GM12865 (cell line): ENCODE data around the gene LAMB3.
A peak's percentile ranks its signal among the peaks of the same experiment; 100 is the strongest.

Experiments used
- DNase-seq: peaks from one replicate; pipeline ENCODE4 v3.0.0; 2010; ENCODE audit warnings: low read depth
- H3K4me3 ChIP-seq: 2 replicates; pipeline ENCODE4 v1.5.1; 2011; ENCODE audit warnings: mild to moderate bottlenecking, low read depth, low read length, control low read depth
- TF ChIP-seq, protein P1 (sequence below): IDR thresholded peaks from 2 replicates; pipeline ENCODE4 v1.5.1; 2011; ENCODE audit warnings: low read length, control low read depth, low read depth, inconsistent platforms; ENCODE audit not compliant: insufficient read depth; ENCODE audit errors: missing control alignments

Gene LAMB3

DNA sequence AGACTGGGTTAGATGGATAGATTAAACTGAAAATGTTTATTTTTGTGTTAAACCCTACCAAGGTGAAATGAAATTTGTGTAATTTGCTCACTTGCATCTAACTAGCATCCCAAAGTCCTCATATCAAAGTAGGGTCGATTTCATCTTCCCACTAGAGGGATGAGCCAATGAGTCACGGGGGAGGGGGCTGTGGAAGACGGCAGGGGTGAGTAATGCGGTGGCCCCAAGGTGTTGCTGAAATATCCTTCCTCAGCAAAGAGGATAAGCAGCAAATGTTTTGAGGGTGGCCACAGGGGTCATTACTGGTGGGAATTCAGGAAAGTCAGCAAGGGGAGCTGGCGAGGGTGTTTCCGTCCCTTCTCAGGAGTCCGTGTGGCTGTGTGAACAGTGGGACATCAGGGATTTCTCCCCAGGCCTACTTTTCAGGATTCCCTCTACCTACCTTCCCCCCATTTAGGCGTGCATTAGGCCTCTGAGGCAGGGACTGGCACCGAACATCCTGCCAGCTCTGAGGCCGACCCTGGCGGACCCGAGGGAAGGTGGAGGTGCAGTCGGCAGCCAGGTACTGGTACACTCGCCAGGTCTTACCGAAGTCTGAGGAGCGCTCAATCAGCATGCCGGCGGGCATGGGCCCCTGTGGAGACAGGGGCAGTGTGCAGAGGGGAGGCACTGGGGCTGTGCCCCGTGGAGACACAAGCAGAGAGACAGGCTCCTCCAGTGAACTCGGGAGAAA, 18.1 kb downstream of the LAMB3 start:
- no peak overlapping the region for H3K4me3 ChIP-seq
- TF ChIP-seq, protein P1, sequence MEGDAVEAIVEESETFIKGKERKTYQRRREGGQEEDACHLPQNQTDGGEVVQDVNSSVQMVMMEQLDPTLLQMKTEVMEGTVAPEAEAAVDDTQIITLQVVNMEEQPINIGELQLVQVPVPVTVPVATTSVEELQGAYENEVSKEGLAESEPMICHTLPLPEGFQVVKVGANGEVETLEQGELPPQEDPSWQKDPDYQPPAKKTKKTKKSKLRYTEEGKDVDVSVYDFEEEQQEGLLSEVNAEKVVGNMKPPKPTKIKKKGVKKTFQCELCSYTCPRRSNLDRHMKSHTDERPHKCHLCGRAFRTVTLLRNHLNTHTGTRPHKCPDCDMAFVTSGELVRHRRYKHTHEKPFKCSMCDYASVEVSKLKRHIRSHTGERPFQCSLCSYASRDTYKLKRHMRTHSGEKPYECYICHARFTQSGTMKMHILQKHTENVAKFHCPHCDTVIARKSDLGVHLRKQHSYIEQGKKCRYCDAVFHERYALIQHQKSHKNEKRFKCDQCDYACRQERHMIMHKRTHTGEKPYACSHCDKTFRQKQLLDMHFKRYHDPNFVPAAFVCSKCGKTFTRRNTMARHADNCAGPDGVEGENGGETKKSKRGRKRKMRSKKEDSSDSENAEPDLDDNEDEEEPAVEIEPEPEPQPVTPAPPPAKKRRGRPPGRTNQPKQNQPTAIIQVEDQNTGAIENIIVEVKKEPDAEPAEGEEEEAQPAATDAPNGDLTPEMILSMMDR: no peak
- DNase-seq: no peak

DNA sequence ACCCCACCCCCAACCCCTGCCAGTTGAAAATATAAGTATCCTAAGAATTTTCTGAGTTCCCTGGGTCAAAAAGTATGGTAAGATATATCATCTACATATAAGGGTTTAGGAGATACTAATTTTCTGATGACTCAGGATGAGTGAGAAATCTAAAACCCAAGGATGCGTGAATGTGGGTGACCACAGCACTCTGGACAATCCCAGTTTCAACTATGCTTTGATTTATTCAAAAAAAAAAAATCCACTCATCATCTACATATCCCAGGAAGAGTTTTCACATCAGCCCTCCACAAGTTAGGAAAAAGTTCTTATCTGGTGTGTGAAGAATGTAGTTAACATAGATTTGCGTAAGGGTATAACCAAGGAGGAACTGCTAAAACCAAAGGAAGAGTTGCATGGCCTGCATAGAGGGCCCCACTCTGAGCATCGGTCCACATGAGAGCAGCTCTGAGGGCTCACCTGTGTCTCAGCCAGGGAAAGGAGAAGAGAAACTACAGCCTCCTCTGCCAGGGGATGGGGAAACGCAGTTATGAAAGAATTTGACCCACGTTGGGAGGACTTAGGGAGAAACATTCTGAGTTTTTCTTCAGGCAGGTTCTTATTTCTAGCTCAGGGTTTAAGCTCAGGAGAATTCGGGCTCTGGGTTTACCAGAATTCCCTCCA, 18.8 kb downstream of the LAMB3 start:
- H3K4me3 ChIP-seq: no peak overlapping the region
- TF ChIP-seq, protein P1: no peak
- no peak for DNase-seq

DNA sequence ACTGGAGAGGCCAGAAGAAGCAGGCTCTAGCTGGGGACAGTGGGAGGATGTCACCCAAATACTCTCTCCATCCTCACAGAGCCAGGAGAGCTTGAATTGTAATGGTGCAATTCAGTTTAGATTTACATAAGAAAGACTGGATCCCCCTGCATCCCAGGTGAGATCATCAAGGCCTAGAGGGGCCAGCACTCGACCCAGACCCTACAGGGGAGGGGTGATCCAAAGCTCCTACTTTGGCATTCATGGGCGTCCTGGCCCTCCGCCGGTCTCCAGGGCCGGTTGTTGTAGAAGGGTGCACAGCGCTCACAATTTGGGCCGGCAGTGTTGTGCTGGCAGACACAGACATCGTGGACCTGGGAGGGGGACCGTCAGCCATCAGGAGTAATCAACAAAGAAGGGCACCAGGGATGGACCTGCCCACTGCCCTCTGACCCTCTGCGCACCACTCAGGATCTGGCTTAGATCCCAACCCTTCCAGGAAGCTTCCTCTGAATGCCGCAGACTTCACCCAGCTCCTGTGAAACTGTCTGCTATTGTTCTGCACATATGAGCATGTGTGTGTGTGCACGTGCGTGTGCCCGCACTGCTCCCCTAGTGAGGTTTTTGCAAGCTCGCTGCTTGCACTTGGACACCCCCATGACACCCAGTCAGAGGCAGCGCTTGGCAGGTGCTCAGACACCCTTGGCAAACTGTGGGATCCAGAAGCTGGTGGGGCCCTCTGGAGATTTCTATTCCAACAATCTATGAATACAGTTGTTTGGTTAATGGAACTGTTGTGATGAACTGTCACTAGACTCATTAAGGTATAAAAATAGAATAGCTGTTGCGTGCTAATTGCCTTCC, 21.6 kb downstream of the LAMB3 start:
- TF ChIP-seq, protein P1: no peak
- H3K4me3 ChIP-seq: no peak overlapping the region
- DNase-seq: no peak

DNA sequence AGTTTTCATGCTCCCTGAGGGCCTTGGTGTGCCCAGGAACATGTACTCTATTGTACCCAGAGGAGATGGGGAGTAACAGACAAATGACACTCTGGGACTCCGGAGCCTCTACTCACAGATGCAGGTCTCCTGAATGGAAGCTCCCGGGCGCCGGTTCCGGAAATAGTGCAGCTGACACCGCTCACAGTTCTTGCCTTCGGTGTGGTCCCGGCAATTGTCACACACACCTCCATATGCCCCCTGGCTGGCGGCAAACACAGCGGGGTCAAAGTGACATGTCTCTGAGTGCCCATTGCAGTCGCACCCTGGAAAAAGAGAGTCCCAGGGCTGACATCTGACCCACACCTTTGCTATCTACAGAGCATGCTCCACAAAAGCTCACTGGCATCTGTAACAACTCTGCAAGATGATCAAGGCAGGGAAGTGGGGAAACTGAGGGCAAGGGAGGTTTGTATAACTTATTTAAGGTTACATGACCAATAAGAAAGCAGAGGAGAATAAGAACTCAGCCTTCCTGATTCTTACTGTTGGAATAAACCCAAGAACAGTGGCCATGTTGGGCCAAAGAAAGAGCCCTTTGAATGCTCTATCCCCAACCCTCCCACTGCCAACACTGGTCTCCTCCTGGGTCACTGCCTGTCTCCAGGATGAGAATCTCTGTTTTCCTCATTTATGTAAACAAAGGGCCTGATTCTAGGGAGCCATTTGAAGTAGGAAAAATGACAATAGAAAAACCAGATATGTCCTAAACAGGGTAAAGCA, 22.4 kb downstream of the LAMB3 start:
- TF ChIP-seq, protein P1: no peak
- DNase-seq: no peak

DNA sequence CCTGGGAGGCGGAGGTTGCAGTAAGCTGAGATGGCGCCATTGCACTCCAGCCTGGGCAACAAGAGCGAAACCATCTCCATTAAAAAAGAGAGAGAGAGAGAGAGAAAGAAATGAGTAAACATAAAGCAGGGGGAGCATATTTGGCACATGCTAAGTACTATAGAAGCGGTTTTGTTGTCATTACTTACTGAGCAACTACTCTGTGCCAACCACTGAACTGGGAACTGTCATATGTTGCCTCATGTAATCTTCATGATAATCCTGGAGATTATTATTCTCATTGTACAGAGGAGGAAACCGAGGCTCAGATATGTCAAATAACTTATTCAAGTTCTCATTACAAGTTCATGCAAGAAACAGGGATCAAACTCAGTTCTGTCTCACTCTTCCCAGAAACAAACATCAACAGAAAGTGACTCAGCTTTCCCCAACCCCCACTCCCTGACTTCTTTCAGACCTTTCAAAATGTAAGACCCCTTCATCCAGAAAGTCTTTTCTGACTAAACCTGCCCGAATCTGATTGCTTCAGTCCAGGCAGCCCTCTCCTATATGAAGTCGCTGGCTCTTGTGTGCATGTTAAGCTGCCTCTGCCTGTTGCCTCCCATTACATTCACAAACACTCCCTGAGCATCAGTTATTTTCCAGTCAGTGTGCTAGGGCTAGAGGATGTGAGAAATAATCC, 23.5 kb downstream of the LAMB3 start:
- DNase-seq: no peak
- no peak overlapping the region for H3K4me3 ChIP-seq
- TF ChIP-seq, protein P1: no peak

More for the DNA sequence above, 22.4 kb downstream of the LAMB3 start:
- H3K4me3 ChIP-seq: no peak overlapping the region

DNA sequence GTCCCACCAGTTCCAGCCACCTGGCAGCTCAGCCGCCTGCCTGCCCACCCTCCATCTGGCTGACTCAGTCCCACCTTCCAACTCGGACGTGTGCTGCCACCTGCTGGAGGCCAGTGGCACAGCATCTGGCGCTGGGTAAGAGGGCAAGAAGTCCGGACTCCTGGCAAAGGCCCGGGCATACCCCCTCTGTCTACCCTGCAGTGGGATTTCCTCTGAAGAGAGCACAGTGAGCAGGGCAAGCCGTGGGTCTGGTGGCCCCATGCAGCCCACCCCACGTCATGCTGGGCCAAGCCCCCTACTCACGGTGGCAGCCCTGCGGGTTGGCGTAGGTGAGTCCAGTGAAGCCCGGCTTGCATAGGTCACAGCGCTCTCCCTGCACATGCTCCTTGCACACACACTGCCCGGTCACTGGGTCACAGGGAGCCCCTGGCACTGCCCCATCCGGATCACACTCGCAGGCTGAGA, 24.5 kb downstream of the LAMB3 start:
- DNase-seq: peak; percentile 78
- H3K4me3 ChIP-seq: no peak overlapping the region
- TF ChIP-seq, protein P1: peak; percentile 99
